Endothelial cell of umbilical vein (primary cell): ENCODE measurements around the gene LAMA5. TPM values are rescaled to one million over a fixed set of nuclear protein-coding genes. Genes with fewer than 3 reads are reported as not detected.

Experiments
- BruUV-seq: library from RNA; stranded (reverse); fragments of 400-500 nt; replicated peaks from 2 replicates; lab custom pipeline; 2021; lab: Mats Ljungman, UMichigan
- CTCF ChIA-PET: fragments of 300-600, 350-600 bp; sonication (Branson Sonifier 250); formaldehyde crosslinking; loops from one replicate; lab custom pipeline; 2021; ENCODE audit warnings: antibody characterized with exemption, inconsistent platforms; lab: Charles Lee
- POLR2A ChIA-PET: fragments of 300-600, 350-600 bp; sonication (Branson Sonifier 250); formaldehyde crosslinking; loops from one replicate; lab custom pipeline; 2021; ENCODE audit warnings: antibody characterized with exemption, inconsistent platforms; lab: Charles Lee
- DNase-seq: peaks from one replicate; pipeline ENCODE4 v3.0.0-alpha.2; 2011; ENCODE audit warnings: low read depth, low spot score
- FAIRE-seq: peaks from 2 replicates; lab custom pipeline; 2011; peaks lifted over from hg19 to GRCh38; lab: Jason Lieb, UNC
- H2AFZ ChIP-seq: 2 replicates; pipeline ENCODE4 v1.6.0; 2012; ENCODE audit warnings: low read depth, low read length, control low read depth, inconsistent platforms
- H3K27ac ChIP-seq: 2 replicates; pipeline ENCODE4 v1.5.1; 2011; ENCODE audit warnings: low read depth, mild to moderate bottlenecking, control low read depth, low read length, moderate library complexity; ENCODE audit not compliant: insufficient read depth
- H3K27me3 ChIP-seq, 2 experiments: 2 replicates each; pipeline versions ENCODE4 v1.6.0 to v1.6.1; 2011; ENCODE audit warnings: low read length in 2 of 2, mixed read lengths in 1 of 2; ENCODE audit not compliant: control insufficient read depth in 2 of 2, insufficient read depth in 2 of 2
- H3K36me3 ChIP-seq, 2 experiments: 2 replicates in 1 of 2; 3 replicates in 1 of 2; pipeline ENCODE4 v1.5.1; 2011; ENCODE audit warnings: low read length in 2 of 2, mild to moderate bottlenecking in 1 of 2, moderate library complexity in 1 of 2; ENCODE audit not compliant: control insufficient read depth in 2 of 2, insufficient read depth in 2 of 2; ENCODE audit errors: extremely low read depth in 1 of 2
- H3K4me1 ChIP-seq: 3 replicates; pipeline ENCODE4 v1.5.1; 2011; ENCODE audit warnings: mild to moderate bottlenecking, low read length; ENCODE audit not compliant: control insufficient read depth, insufficient read depth; ENCODE audit errors: extremely low read depth
- H3K4me2 ChIP-seq: 2 replicates; pipeline ENCODE4 v1.6.1; 2011; ENCODE audit warnings: low read length, control low read depth, mixed read lengths; ENCODE audit not compliant: insufficient read depth
- H3K4me3 ChIP-seq, 3 experiments: fragments of 200-600 bp in 1 of 3; sonication (generic), shearing (Covaris generic) in 1 of 3; replicated peaks in 1 of 3; 2 replicates each; pipeline ENCODE4 v1.5.1; 2011 to 2016; ENCODE audit warnings: control low read depth in 3 of 3, low read length in 3 of 3, mild to moderate bottlenecking in 2 of 3, inconsistent platforms in 1 of 3, low read depth in 1 of 3, moderate library complexity in 1 of 3; ENCODE audit not compliant: insufficient read depth in 1 of 3
- H3K79me2 ChIP-seq: 2 replicates; pipeline ENCODE4 v1.6.0; 2012; ENCODE audit warnings: low read length, inconsistent platforms; ENCODE audit not compliant: control insufficient read depth, insufficient read depth
- H3K9ac ChIP-seq: replicated peaks from 2 replicates; pipeline ENCODE3; 2011; ENCODE audit warnings: low read length, control low read depth; ENCODE audit not compliant: insufficient read depth; ENCODE audit errors: extremely low read depth
- H3K9me1 ChIP-seq: replicated peaks from 3 replicates; pipeline ENCODE4 v1.6.0; 2011; ENCODE audit warnings: mild to moderate bottlenecking, low read length; ENCODE audit not compliant: control insufficient read depth, insufficient read depth; ENCODE audit errors: extremely low read depth
- H3K9me3 ChIP-seq: replicated peaks from 2 replicates; pipeline ENCODE4 v1.5.1; 2012; ENCODE audit warnings: low read length, inconsistent platforms; ENCODE audit not compliant: control insufficient read depth, insufficient read depth
- H4K20me1 ChIP-seq: replicated peaks from 2 replicates; pipeline ENCODE3; 2011; ENCODE audit warnings: mild to moderate bottlenecking, low read length; ENCODE audit not compliant: control insufficient read depth, insufficient read depth; ENCODE audit errors: extremely low read depth
- EZH2 ChIP-seq: IDR thresholded peaks from 2 replicates; pipeline ENCODE4 v1.6.1; 2012; ENCODE audit warnings: borderline replicate concordance, low read depth, mild to moderate bottlenecking, moderate library complexity, low read length, inconsistent platforms; ENCODE audit not compliant: severe bottlenecking
- FOS ChIP-seq: IDR thresholded peaks from 2 replicates; pipeline ENCODE4 v1.6.1; 2011; ENCODE audit warnings: mild to moderate bottlenecking, low read length, moderate library complexity, borderline replicate concordance; ENCODE audit not compliant: insufficient read depth
- GATA2 ChIP-seq: IDR thresholded peaks from 2 replicates; pipeline ENCODE4 v1.7.0; 2011; ENCODE audit warnings: low read depth, mild to moderate bottlenecking, moderate library complexity, mixed read lengths, low read length; ENCODE audit not compliant: insufficient read length, insufficient read depth
- JUN ChIP-seq: IDR thresholded peaks from 2 replicates; pipeline ENCODE4 v1.6.1; 2011; ENCODE audit warnings: borderline replicate concordance, low read depth; ENCODE audit not compliant: insufficient read length, insufficient read depth
- MYC ChIP-seq: IDR thresholded peaks from one replicate; pipeline ENCODE4 v1.6.1; 2011; ENCODE audit warnings: mild to moderate bottlenecking, low read depth, low read length
- POLR2A ChIP-seq: IDR thresholded peaks from 2 replicates; pipeline ENCODE4 v1.6.1; 2012; ENCODE audit warnings: low read depth, mild to moderate bottlenecking, control low read depth, low read length
- POLR2AphosphoS5 ChIP-seq: IDR thresholded peaks from 2 replicates; pipeline ENCODE4 v1.6.1; 2012; ENCODE audit warnings: low read depth, mild to moderate bottlenecking, control low read depth, low read length, moderate library complexity; ENCODE audit not compliant: insufficient read depth
- dilution Hi-C: fragments of 300-500 bp; cut with MboI; formaldehyde crosslinking; loops from one replicate; pipeline ENCODE4 v1.15.0; 2019; ENCODE audit warnings: low sequenced_read_pairs; ENCODE audit not compliant: extremely low pct_ligation_motif_present
- intact Hi-C: fragments of 100-400 bp; cut with micrococcal nuclease; formaldehyde crosslinking; loops from one replicate; pipeline ENCODE4 v1.10.0; 2022
- polyA plus RNA-seq, 4 experiments: library from polyadenylated mRNA; depleted of rRNA in 3 of 4; stranded (reverse) in 3 of 4; unstranded in 1 of 4; fragments of >200 nt; gene quantifications; 2 replicates each; pipeline versions ENCODE4 v1.2.1 to v1.2.3, GENCODE V29; 2011 to 2012; ENCODE audit warnings: missing spikeins in 1 of 4
- total RNA-seq: library from RNA; stranded (reverse); gene quantifications from 2 replicates; pipeline ENCODE4 v1.2.3, GENCODE V29; 2021
- TF ChIP-seq, protein P1 (sequence below): IDR thresholded peaks from 2 replicates; pipeline ENCODE4 v1.6.1; 2011; ENCODE audit not compliant: insufficient read depth, insufficient read length
- TF ChIP-seq, protein P2 (sequence below), 2 donors: IDR thresholded peaks; 1 replicate in 1 of 2; 2 replicates in 1 of 2; pipeline ENCODE4 v1.5.1; 2011; ENCODE audit warnings: low read length in 2 of 2, mild to moderate bottlenecking in 2 of 2, moderate library complexity in 2 of 2, control low read depth in 1 of 2, inconsistent platforms in 1 of 2, low read depth in 1 of 2; ENCODE audit not compliant: insufficient read depth in 1 of 2; ENCODE audit errors: extremely low read depth in 1 of 2

Gene LAMA5
- total and polyA plus RNA-seq, 2 donors (not counting 3 experiments of a cell fraction or from before 2014, with no cell fraction given), result 24.0 to 145 TPM

DNA sequence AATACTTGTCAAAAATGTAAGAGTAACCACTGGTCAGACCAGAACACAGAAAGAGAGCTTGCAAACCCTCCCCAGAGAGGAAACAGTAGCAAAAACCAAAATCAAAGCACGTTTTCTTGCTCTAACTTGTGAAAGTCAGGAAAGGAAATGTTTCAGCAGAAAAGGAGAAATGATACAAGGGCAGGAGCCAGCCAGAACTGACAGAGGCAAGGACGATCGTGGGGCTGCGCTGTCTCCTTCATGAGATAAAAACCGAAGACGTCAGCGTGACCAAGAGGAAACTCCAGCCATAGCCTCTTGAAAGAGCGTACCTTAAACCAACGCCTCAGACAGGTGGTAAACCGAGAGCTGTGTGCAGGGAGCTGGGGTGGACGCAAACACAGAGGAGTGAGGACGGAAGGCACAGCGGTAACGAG, 27.5 kb downstream of the LAMA5 start:
- no peaks in the 10 kb centered on the region for H3K27me3 ChIP-seq
- POLR2A ChIA-PET, result no interaction called here
- no peak overlapping the region for H3K27ac ChIP-seq
- dilution Hi-C loops, result no loop called here
- DNase-seq, result no peak
- peaks cover 3 to 24% of the 10 kb centered on the region in 2 experiments for H3K36me3 ChIP-seq
- peaks cover 3% of the 10 kb centered on the region for H3K79me2 ChIP-seq
- BruUV-seq, result no TSS peak
- H4K20me1 ChIP-seq, result no peaks in the 10 kb centered on the region
- no peak overlapping the region for H2AFZ ChIP-seq
- no peak for FAIRE-seq
- CTCF ChIA-PET, result interaction anchor here (0.6 to 2.1 kb wide), 5 partner anchors 11 to 43 kb away, joined by 3 to 8 read pairs (median 3); no protein-coding TSS in a partner anchor
- H3K9ac ChIP-seq, result no peak overlapping the region
- no peaks in the 10 kb centered on the region for H3K9me1 ChIP-seq
- no peak overlapping the region for H3K4me3 ChIP-seq
- TF ChIP-seq, protein P1, sequence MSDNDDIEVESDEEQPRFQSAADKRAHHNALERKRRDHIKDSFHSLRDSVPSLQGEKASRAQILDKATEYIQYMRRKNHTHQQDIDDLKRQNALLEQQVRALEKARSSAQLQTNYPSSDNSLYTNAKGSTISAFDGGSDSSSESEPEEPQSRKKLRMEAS, result no peak
- TF ChIP-seq, protein P2, sequence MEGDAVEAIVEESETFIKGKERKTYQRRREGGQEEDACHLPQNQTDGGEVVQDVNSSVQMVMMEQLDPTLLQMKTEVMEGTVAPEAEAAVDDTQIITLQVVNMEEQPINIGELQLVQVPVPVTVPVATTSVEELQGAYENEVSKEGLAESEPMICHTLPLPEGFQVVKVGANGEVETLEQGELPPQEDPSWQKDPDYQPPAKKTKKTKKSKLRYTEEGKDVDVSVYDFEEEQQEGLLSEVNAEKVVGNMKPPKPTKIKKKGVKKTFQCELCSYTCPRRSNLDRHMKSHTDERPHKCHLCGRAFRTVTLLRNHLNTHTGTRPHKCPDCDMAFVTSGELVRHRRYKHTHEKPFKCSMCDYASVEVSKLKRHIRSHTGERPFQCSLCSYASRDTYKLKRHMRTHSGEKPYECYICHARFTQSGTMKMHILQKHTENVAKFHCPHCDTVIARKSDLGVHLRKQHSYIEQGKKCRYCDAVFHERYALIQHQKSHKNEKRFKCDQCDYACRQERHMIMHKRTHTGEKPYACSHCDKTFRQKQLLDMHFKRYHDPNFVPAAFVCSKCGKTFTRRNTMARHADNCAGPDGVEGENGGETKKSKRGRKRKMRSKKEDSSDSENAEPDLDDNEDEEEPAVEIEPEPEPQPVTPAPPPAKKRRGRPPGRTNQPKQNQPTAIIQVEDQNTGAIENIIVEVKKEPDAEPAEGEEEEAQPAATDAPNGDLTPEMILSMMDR (IDR thresholded peaks at IDR 0.05; ENCODE audit: extremely low read depth in 1 of 2, insufficient read depth in 1 of 2, low read depth in 1 of 2, low read length in 2 of 2), result no peak
- TF ChIP-seq EZH2 (no peak), GATA2 (no peak), POLR2A (no peak), FOS (no peak), POLR2AphosphoS5 (no peak), MYC (no peak), JUN (no peak)
- no peaks in the 10 kb centered on the region for H3K9me3 ChIP-seq
- no peaks in the 10 kb centered on the region for H3K4me1 ChIP-seq
- intact Hi-C loops, result loop anchor here (5.0 kb wide), 1 partner anchor 43 kb away; no protein-coding TSS in a partner anchor
- no peak overlapping the region for H3K4me2 ChIP-seq
